ENCODE results near the gene MOV10. TPM values are rescaled to one million over a fixed set of nuclear protein-coding genes. Genes with fewer than 3 reads are reported as not detected.
"Not testable (repeated sequence)": the region's sequence is repeated elsewhere in the genome, so short reads cannot be mapped to it uniquely, and the experiment has no call there.

The MOV10 gene
- total and polyA plus RNA-seq, 2 donors from 2014 or later, result 60.6 to 62.5 TPM

DNA sequence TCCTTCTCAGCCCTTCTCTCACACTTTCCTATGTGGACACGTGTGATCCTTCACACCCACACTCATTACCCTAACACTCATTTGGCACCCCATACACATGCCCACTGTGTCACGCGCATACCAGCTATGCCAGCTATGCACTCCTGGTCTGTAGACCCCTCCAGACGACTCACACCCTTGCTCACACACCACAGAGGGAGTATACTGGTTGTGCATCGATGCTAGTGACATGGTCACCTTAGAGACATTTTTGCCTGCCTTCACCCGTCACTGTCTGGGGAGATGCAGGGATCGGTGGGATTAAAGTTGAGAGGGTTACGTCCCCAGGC is 49.0 kb downstream of the MOV10 start:
- intact Hi-C loops (cut with DNase I), result loop anchor here (10.0 kb wide), 1 partner anchor 321 kb away; no protein-coding TSS in a partner anchor
- Histone ChIP-seq H3K36me3 (ENCODE audit: control insufficient read depth in 2 of 3, insufficient read depth in 3 of 3, low read length in 3 of 3) (no peaks in the 10 kb centered on the region), H3K27ac (ENCODE audit: low read depth in 2 of 2, low read length in 2 of 2) (no peak overlapping the region), H3K9me3 (ENCODE audit: control insufficient read depth in 2 of 3, insufficient read depth in 1 of 3, low read length in 3 of 3) (no peaks in the 10 kb centered on the region), H3K4me3 (ENCODE audit: low read length in 3 of 3) (no peak overlapping the region), H3K4me1 (ENCODE audit: control insufficient read depth in 2 of 3, insufficient read depth in 2 of 3, low read depth in 1 of 3, low read length in 3 of 3) (peaks cover 0 to 3% (median 0%) of the 10 kb centered on the region in 3 donors), H3K27me3 (ENCODE audit: control insufficient read depth, insufficient read depth, low read length) (no peaks in the 10 kb centered on the region), H3K9ac (ENCODE audit: low read length in 3 of 3) (no peak overlapping the region)
- FAIRE-seq (no peak), DNase-seq (no peak)
- TF ChIP-seq CTCF (IDR thresholded peaks at IDR 0.05; ENCODE audit: borderline replicate concordance, extremely low read depth, insufficient read depth), result no peak

- not testable (repeated sequence) for H3K4me3 ChIP-seq (ENCODE audit: low read length in 3 of 3); H3K27ac ChIP-seq (ENCODE audit: low read depth in 2 of 2, low read length in 2 of 2); DNase-seq; H3K36me3 ChIP-seq (ENCODE audit: control insufficient read depth in 2 of 3, insufficient read depth in 3 of 3, low read length in 3 of 3); H3K4me1 ChIP-seq (ENCODE audit: control insufficient read depth in 2 of 3, insufficient read depth in 2 of 3, low read depth in 1 of 3, low read length in 3 of 3); H3K9me3 ChIP-seq (ENCODE audit: control insufficient read depth in 2 of 3, insufficient read depth in 1 of 3, low read length in 3 of 3); H3K27me3 ChIP-seq (ENCODE audit: control insufficient read depth, insufficient read depth, low read length); FAIRE-seq; H3K9ac ChIP-seq (ENCODE audit: low read length in 3 of 3)
- intact Hi-C loops (cut with DNase I), result loop anchor here (10.0 kb wide), 1 partner anchor 321 kb away; no protein-coding TSS in a partner anchor
These were observed 49.8 kb downstream of the MOV10 start for GRCh38 chr1:112724240-112724639.

GRCh38 chr1:112727716-112728115 is 53.3 kb downstream of the MOV10 start:
- no peak for FAIRE-seq
- Histone ChIP-seq H3K27me3 (ENCODE audit: control insufficient read depth, insufficient read depth, low read length) (no peaks in the 10 kb centered on the region), H3K9me3 (ENCODE audit: control insufficient read depth in 2 of 3, insufficient read depth in 1 of 3, low read length in 3 of 3) (no peaks in the 10 kb centered on the region), H3K9ac (ENCODE audit: low read length in 3 of 3) (no peak overlapping the region), H3K4me3 (ENCODE audit: low read length in 3 of 3) (no peak overlapping the region), H3K27ac (ENCODE audit: low read depth in 2 of 2, low read length in 2 of 2) (no peak overlapping the region), H3K36me3 (ENCODE audit: control insufficient read depth in 2 of 3, insufficient read depth in 3 of 3, low read length in 3 of 3) (no peaks in the 10 kb centered on the region), H3K4me1 (ENCODE audit: control insufficient read depth in 2 of 3, insufficient read depth in 2 of 3, low read depth in 1 of 3, low read length in 3 of 3) (no peaks in the 10 kb centered on the region)
- DNase-seq, result peak in 1 of 5 donors; percentile 13
- intact Hi-C loops (cut with DNase I), result loop anchor here (10.0 kb wide), 1 partner anchor 317 kb away; no protein-coding TSS in a partner anchor
- TF ChIP-seq CTCF (IDR thresholded peaks at IDR 0.05; ENCODE audit: borderline replicate concordance, extremely low read depth, insufficient read depth), result no peak

- H3K4me1 ChIP-seq (ENCODE audit: control insufficient read depth in 2 of 3, insufficient read depth in 2 of 3, low read depth in 1 of 3, low read length in 3 of 3); H3K27me3 ChIP-seq (ENCODE audit: control insufficient read depth, insufficient read depth, low read length); H3K4me3 ChIP-seq (ENCODE audit: low read length in 3 of 3); H3K27ac ChIP-seq (ENCODE audit: low read depth in 2 of 2, low read length in 2 of 2); H3K9me3 ChIP-seq (ENCODE audit: control insufficient read depth in 2 of 3, insufficient read depth in 1 of 3, low read length in 3 of 3); FAIRE-seq; H3K9ac ChIP-seq (ENCODE audit: low read length in 3 of 3); H3K36me3 ChIP-seq (ENCODE audit: control insufficient read depth in 2 of 3, insufficient read depth in 3 of 3, low read length in 3 of 3): not testable (repeated sequence)
- peak in 1 of 5 donors; percentile 20 for DNase-seq
- intact Hi-C loops (cut with DNase I), result loop anchor here (10.0 kb wide), 1 partner anchor 316 kb away; no protein-coding TSS in a partner anchor
These were observed 54.0 kb downstream of the MOV10 start for GRCh38 chr1:112728306-112728971.

- not testable (repeated sequence) for FAIRE-seq; H3K9me3 ChIP-seq (ENCODE audit: control insufficient read depth in 2 of 3, insufficient read depth in 1 of 3, low read length in 3 of 3); H3K27ac ChIP-seq (ENCODE audit: low read depth in 2 of 2, low read length in 2 of 2); H3K27me3 ChIP-seq (ENCODE audit: control insufficient read depth, insufficient read depth, low read length); DNase-seq; H3K36me3 ChIP-seq (ENCODE audit: control insufficient read depth in 2 of 3, insufficient read depth in 3 of 3, low read length in 3 of 3); H3K9ac ChIP-seq (ENCODE audit: low read length in 3 of 3); H3K4me3 ChIP-seq (ENCODE audit: low read length in 3 of 3); H3K4me1 ChIP-seq (ENCODE audit: control insufficient read depth in 2 of 3, insufficient read depth in 2 of 3, low read depth in 1 of 3, low read length in 3 of 3)
- intact Hi-C loops (cut with DNase I), result loop anchor here (10.0 kb wide), 1 partner anchor 316 kb away; no protein-coding TSS in a partner anchor
These were observed 54.6 kb downstream of the MOV10 start for GRCh38 chr1:112729011-112729410.

Data from kidney (tissue), 14 donors.